H1 (cell line): ENCODE measurements around the gene ADAM22.

ENCODE experiments used
- BRCA1 ChIP-seq: IDR thresholded peaks from 2 replicates; pipeline ENCODE4 v1.6.1; 2012; ENCODE audit warnings: low read depth, low read length, improper control_type of control experiment
- CREB1 ChIP-seq: IDR thresholded peaks from 2 replicates; pipeline ENCODE4 v1.6.1; 2012; ENCODE audit warnings: inconsistent platforms
- POLR2A ChIP-seq, 2 experiments: IDR thresholded peaks; 1 replicate in 1 of 2; 2 replicates in 1 of 2; pipeline ENCODE4 v1.6.1; 2011; ENCODE audit warnings: low read depth in 2 of 2, low read length in 2 of 2, mild to moderate bottlenecking in 2 of 2; ENCODE audit errors: control extremely low read depth in 1 of 2
- POLR2AphosphoS5 ChIP-seq: IDR thresholded peaks from 2 replicates; pipeline ENCODE4 v1.6.1; 2011; ENCODE audit warnings: low read depth, low read length
- SRF ChIP-seq: IDR thresholded peaks from 2 replicates; pipeline ENCODE4 v1.6.1; 2011; ENCODE audit warnings: mild to moderate bottlenecking, low read depth, low read length, moderate library complexity
- TAF1 ChIP-seq: IDR thresholded peaks from 2 replicates; pipeline ENCODE4 v1.6.1; 2011; ENCODE audit warnings: mild to moderate bottlenecking, low read depth, low read length
- TBP ChIP-seq: IDR thresholded peaks from 2 replicates; pipeline ENCODE4 v1.6.1; 2011; ENCODE audit warnings: low read depth, low read length, improper control_type of control experiment
- ZNF274 ChIP-seq: IDR thresholded peaks from 2 replicates; pipeline ENCODE4 v1.7.0; 2012; ENCODE audit warnings: low read length, borderline replicate concordance; ENCODE audit errors: extremely low read depth
- TF ChIP-seq, protein P1 (sequence below): IDR thresholded peaks from 2 replicates; pipeline ENCODE4 v1.6.1; 2012; ENCODE audit warnings: inconsistent platforms
- TF ChIP-seq, protein P2 (sequence below), 3 experiments: IDR thresholded peaks; 1 replicate in 2 of 3; 2 replicates in 1 of 3; pipeline versions ENCODE4 v1.5.1 to v1.6.1; 2011; ENCODE audit warnings: low read length in 3 of 3, mild to moderate bottlenecking in 3 of 3, inconsistent platforms in 2 of 3, low read depth in 1 of 3, moderate library complexity in 1 of 3; ENCODE audit not compliant: insufficient read depth in 1 of 3; ENCODE audit errors: control extremely low read depth in 1 of 3
- TF ChIP-seq, protein P3 (sequence below): IDR thresholded peaks from 2 replicates; pipeline ENCODE4 v1.6.1; 2011; ENCODE audit warnings: low read depth, mild to moderate bottlenecking, low read length; ENCODE audit not compliant: insufficient read depth

DNA sequence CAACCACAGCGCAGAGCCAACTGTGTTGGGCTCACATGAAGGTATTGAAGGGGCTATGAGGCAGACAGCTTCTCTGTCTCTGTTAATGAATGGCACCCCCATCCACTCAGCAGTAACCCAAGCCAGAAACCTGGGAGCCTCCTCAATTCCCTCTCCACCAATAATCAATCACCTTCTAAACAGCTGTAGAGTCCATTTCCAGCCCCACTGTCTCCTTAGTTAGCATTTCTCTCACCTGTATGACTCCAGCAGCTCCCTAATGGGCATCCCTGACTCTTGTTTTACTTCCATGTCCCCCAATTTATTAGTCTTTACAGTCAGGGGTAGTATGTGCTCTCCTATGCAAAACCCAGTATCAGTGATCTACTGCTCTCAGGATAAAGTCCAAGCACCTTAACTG is 278.9 kb downstream of the ADAM22 start:
- TF ChIP-seq, protein P1, sequence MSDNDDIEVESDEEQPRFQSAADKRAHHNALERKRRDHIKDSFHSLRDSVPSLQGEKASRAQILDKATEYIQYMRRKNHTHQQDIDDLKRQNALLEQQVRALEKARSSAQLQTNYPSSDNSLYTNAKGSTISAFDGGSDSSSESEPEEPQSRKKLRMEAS, result no peak
- TF ChIP-seq POLR2A (IDR thresholded peaks at IDR 0.05; ENCODE audit: control extremely low read depth in 1 of 2, low read depth in 2 of 2, low read length in 2 of 2) (no peak), POLR2AphosphoS5 (no peak), CREB1 (no peak), SRF (no peak), TBP (no peak), BRCA1 (no peak), ZNF274 (no peak), TAF1 (no peak)
- TF ChIP-seq, protein P2, sequence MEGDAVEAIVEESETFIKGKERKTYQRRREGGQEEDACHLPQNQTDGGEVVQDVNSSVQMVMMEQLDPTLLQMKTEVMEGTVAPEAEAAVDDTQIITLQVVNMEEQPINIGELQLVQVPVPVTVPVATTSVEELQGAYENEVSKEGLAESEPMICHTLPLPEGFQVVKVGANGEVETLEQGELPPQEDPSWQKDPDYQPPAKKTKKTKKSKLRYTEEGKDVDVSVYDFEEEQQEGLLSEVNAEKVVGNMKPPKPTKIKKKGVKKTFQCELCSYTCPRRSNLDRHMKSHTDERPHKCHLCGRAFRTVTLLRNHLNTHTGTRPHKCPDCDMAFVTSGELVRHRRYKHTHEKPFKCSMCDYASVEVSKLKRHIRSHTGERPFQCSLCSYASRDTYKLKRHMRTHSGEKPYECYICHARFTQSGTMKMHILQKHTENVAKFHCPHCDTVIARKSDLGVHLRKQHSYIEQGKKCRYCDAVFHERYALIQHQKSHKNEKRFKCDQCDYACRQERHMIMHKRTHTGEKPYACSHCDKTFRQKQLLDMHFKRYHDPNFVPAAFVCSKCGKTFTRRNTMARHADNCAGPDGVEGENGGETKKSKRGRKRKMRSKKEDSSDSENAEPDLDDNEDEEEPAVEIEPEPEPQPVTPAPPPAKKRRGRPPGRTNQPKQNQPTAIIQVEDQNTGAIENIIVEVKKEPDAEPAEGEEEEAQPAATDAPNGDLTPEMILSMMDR (IDR thresholded peaks at IDR 0.05; ENCODE audit: control extremely low read depth in 1 of 3, insufficient read depth in 1 of 3, low read depth in 1 of 3, low read length in 3 of 3), result no peak
- TF ChIP-seq, protein P3, sequence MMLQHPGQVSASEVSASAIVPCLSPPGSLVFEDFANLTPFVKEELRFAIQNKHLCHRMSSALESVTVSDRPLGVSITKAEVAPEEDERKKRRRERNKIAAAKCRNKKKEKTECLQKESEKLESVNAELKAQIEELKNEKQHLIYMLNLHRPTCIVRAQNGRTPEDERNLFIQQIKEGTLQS, result no peak
